ENCODE data around the gene MBNL1.
A peak's percentile ranks its signal among the peaks of the same experiment; 100 is the strongest.

Gene MBNL1

DNA sequence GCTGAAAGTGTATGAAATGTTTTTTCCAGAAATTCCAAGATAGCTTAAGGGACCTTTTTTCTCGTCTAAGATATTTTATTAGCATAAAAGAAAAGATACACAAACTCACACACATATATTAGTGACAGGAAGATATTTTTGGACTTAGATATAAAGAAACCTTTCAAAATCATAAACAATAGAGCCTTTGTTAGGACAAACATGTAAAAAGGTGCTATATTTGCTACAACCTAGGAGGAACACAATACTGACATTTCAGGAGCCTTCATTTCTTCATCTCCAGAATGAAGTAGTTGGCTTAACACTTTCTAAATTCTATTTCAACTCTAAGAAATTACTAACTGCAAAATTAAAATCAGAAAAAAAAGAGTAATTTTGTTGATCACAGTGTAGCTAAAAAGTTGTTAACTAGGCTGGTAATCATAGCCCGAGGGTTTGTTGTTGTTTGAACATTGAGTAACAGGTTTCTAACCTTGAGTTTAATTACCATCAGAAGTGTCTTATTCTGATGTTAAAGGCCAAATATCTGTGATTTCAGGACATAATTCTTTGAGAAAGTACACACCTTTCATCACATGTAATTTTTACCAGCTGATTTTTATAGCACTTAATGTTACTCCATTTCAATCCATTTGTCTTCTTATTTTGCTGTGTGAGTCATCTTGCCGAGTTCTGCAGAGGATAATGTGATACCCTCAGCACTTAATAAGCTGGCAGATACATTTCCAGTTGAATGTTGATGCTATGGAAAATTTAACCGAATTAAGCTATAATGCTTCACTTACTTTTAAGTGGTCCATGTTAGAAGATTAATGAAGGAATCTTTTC lies 97.3 kb downstream of the MBNL1 start (continued):
- TF ChIP-seq ZFP37 (tag by site-specific recombination; IDR thresholded peaks at IDR 0.05) (no peak), ZEB2 (tag by site-specific recombination; IDR thresholded peaks at IDR 0.05) (peak; percentile 28; the same call in 1 of the 2 replicates), ZNF214 (tag by site-specific recombination; IDR thresholded peaks at IDR 0.05; ENCODE audit: borderline replicate concordance) (no peak), ZNF16 (tag by site-specific recombination; IDR thresholded peaks at IDR 0.05; ENCODE audit: low read depth) (no peak), ZNF747 (tag by site-specific recombination; IDR thresholded peaks at IDR 0.05) (no peak), ZNF510 (tag by site-specific recombination; IDR thresholded peaks at IDR 0.05; ENCODE audit: insufficient replicate concordance) (no peak), ZNF843 (tag by site-specific recombination; IDR thresholded peaks at IDR 0.05) (peak; percentile 62; the same call in 1 of the 2 replicates), ZNF670 (tag by site-specific recombination; IDR thresholded peaks at IDR 0.05; ENCODE audit: low read depth) (no peak), ZNF211 (tag by site-specific recombination; IDR thresholded peaks at IDR 0.05; ENCODE audit: low read depth) (no peak), ZNF350 (tag by site-specific recombination; IDR thresholded peaks at IDR 0.05) (no peak), KLF10 (tag by site-specific recombination; IDR thresholded peaks at IDR 0.05) (peak; percentile 55; the same call in 1 of the 2 replicates), PRDM1 (tag by site-specific recombination; IDR thresholded peaks at IDR 0.05) (peak; percentile 59), HOXD13 (CRISPR knock-in tag; IDR thresholded peaks at IDR 0.05; ENCODE audit: borderline replicate concordance) (no peak), ZBTB20 (tag by site-specific recombination; IDR thresholded peaks at IDR 0.05) (no peak), ZNF701 (tag by site-specific recombination; IDR thresholded peaks at IDR 0.05) (no peak), ZNF366 (tag by site-specific recombination; conservative IDR thresholded peaks at IDR 0.05) (0 out of 2 replicates have a peak, but pooled peaks have one; percentile 27), ZNF621 (tag by site-specific recombination; IDR thresholded peaks at IDR 0.05) (no peak), KLF9 (tag by site-specific recombination; IDR thresholded peaks at IDR 0.05; ENCODE audit: low read depth) (no peak), SP7 (tag by site-specific recombination; IDR thresholded peaks at IDR 0.05) (peak; percentile 56; the same call in 1 of the 2 replicates), ZNF404 (tag by site-specific recombination; IDR thresholded peaks at IDR 0.05) (no peak), SP3 (tag by site-specific recombination; IDR thresholded peaks at IDR 0.05) (no peak), ZNF660 (tag by site-specific recombination; IDR thresholded peaks at IDR 0.05) (no peak), GFI1B (tag by site-specific recombination; IDR thresholded peaks at IDR 0.05) (0 out of 2 replicates have a peak, but pooled peaks have one; percentile 58)
- TF ChIP-seq, protein P1, sequence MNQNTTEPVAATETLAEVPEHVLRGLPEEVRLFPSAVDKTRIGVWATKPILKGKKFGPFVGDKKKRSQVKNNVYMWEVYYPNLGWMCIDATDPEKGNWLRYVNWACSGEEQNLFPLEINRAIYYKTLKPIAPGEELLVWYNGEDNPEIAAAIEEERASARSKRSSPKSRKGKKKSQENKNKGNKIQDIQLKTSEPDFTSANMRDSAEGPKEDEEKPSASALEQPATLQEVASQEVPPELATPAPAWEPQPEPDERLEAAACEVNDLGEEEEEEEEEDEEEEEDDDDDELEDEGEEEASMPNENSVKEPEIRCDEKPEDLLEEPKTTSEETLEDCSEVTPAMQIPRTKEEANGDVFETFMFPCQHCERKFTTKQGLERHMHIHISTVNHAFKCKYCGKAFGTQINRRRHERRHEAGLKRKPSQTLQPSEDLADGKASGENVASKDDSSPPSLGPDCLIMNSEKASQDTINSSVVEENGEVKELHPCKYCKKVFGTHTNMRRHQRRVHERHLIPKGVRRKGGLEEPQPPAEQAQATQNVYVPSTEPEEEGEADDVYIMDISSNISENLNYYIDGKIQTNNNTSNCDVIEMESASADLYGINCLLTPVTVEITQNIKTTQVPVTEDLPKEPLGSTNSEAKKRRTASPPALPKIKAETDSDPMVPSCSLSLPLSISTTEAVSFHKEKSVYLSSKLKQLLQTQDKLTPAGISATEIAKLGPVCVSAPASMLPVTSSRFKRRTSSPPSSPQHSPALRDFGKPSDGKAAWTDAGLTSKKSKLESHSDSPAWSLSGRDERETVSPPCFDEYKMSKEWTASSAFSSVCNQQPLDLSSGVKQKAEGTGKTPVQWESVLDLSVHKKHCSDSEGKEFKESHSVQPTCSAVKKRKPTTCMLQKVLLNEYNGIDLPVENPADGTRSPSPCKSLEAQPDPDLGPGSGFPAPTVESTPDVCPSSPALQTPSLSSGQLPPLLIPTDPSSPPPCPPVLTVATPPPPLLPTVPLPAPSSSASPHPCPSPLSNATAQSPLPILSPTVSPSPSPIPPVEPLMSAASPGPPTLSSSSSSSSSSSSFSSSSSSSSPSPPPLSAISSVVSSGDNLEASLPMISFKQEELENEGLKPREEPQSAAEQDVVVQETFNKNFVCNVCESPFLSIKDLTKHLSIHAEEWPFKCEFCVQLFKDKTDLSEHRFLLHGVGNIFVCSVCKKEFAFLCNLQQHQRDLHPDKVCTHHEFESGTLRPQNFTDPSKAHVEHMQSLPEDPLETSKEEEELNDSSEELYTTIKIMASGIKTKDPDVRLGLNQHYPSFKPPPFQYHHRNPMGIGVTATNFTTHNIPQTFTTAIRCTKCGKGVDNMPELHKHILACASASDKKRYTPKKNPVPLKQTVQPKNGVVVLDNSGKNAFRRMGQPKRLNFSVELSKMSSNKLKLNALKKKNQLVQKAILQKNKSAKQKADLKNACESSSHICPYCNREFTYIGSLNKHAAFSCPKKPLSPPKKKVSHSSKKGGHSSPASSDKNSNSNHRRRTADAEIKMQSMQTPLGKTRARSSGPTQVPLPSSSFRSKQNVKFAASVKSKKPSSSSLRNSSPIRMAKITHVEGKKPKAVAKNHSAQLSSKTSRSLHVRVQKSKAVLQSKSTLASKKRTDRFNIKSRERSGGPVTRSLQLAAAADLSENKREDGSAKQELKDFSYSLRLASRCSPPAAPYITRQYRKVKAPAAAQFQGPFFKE (tag by site-specific recombination; IDR thresholded peaks at IDR 0.05; ENCODE audit: borderline replicate concordance): no peak
- TF ChIP-seq, protein P2, sequence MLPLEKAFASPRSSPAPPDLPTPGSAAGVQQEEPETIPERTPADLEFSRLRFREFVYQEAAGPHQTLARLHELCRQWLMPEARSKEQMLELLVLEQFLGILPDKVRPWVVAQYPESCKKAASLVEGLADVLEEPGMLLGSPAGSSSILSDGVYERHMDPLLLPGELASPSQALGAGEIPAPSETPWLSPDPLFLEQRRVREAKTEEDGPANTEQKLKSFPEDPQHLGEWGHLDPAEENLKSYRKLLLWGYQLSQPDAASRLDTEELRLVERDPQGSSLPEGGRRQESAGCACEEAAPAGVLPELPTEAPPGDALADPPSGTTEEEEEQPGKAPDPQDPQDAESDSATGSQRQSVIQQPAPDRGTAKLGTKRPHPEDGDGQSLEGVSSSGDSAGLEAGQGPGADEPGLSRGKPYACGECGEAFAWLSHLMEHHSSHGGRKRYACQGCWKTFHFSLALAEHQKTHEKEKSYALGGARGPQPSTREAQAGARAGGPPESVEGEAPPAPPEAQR (tag by site-specific recombination; IDR thresholded peaks at IDR 0.05): no peak
- TF ChIP-seq, protein P3, sequence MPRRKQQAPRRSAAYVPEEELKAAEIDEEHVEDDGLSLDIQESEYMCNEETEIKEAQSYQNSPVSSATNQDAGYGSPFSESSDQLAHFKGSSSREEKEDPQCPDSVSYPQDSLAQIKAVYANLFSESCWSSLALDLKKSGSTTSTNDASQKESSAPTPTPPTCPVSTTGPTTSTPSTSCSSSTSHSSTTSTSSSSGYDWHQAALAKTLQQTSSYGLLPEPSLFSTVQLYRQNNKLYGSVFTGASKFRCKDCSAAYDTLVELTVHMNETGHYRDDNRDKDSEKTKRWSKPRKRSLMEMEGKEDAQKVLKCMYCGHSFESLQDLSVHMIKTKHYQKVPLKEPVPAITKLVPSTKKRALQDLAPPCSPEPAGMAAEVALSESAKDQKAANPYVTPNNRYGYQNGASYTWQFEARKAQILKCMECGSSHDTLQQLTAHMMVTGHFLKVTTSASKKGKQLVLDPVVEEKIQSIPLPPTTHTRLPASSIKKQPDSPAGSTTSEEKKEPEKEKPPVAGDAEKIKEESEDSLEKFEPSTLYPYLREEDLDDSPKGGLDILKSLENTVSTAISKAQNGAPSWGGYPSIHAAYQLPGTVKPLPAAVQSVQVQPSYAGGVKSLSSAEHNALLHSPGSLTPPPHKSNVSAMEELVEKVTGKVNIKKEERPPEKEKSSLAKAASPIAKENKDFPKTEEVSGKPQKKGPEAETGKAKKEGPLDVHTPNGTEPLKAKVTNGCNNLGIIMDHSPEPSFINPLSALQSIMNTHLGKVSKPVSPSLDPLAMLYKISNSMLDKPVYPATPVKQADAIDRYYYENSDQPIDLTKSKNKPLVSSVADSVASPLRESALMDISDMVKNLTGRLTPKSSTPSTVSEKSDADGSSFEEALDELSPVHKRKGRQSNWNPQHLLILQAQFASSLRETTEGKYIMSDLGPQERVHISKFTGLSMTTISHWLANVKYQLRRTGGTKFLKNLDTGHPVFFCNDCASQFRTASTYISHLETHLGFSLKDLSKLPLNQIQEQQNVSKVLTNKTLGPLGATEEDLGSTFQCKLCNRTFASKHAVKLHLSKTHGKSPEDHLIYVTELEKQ (tag by site-specific recombination; IDR thresholded peaks at IDR 0.05; ENCODE audit: borderline replicate concordance): no peak
- TF ChIP-seq, protein P4, sequence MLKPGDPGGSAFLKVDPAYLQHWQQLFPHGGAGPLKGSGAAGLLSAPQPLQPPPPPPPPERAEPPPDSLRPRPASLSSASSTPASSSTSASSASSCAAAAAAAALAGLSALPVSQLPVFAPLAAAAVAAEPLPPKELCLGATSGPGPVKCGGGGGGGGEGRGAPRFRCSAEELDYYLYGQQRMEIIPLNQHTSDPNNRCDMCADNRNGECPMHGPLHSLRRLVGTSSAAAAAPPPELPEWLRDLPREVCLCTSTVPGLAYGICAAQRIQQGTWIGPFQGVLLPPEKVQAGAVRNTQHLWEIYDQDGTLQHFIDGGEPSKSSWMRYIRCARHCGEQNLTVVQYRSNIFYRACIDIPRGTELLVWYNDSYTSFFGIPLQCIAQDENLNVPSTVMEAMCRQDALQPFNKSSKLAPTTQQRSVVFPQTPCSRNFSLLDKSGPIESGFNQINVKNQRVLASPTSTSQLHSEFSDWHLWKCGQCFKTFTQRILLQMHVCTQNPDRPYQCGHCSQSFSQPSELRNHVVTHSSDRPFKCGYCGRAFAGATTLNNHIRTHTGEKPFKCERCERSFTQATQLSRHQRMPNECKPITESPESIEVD (tag by site-specific recombination; IDR thresholded peaks at IDR 0.05): peak; percentile 91

Data from HEK293 (cell line).